ENCODE results near the gene GBP2. TPM values are rescaled to one million over a fixed set of nuclear protein-coding genes. Genes with fewer than 3 reads are reported as not detected.

The GBP2 gene
- polyA plus RNA-seq, 3 donors: 46.1 to 83.9 (median 74.1) TPM

GRCh38 chr1:89060091-89060490 lies 65.8 kb downstream of the GBP2 start:
- TF ChIP-seq CTCF (IDR thresholded peaks at IDR 0.05): no peak
- no peak overlapping the region for H3K9ac ChIP-seq (ENCODE audit: insufficient read depth, low read length, poor library complexity, severe bottlenecking)
- peaks cover 40 to 68% of the 10 kb centered on the region in 2 donors for H3K36me3 ChIP-seq (replicated peaks in 1 of 2; ENCODE audit: control insufficient read depth in 1 of 2, insufficient read depth in 2 of 2, low read length in 2 of 2)
- H3K4me1 ChIP-seq (ENCODE audit: control insufficient read depth in 1 of 2, insufficient read depth in 2 of 2, low read length in 2 of 2): peaks cover 9 to 30% of the 10 kb centered on the region in 2 donors
- H4K20me1 ChIP-seq (ENCODE audit: insufficient read depth, low read length): no peaks in the 10 kb centered on the region
- Mint-ChIP-seq H3K9me3 (no peaks in the 10 kb centered on the region), H3K27me3 (ENCODE audit: low read depth in 3 of 3) (peaks cover 0 to 1% (median 0%) of the 10 kb centered on the region in 3 donors), H3K27ac (no peak overlapping the region), H3K36me3 (peaks cover 50 to 70% of the 10 kb centered on the region in 2 donors), H3K4me3 (no peak overlapping the region), H3K4me1 (peaks cover 45% of the 10 kb centered on the region)
- peaks cover 13% of the 10 kb centered on the region for H3K79me2 ChIP-seq (ENCODE audit: insufficient read depth, low read length)
- no peak overlapping the region for H2AFZ ChIP-seq (ENCODE audit: insufficient read depth, low read depth, low read length, poor library complexity, severe bottlenecking)
- intact Hi-C loops (cut with micrococcal nuclease): no loop called here
- no CpG with 5 or more reads among the region's 5 CpGs for WGBS (ENCODE audit: insufficient coverage)
- H3K4me2 ChIP-seq (replicated peaks; ENCODE audit: extremely low read depth, low read length, poor library complexity, severe bottlenecking): no peak overlapping the region
- H3K4me3 ChIP-seq (replicated peaks in 1 of 3; ENCODE audit: low read depth in 2 of 3, low read length in 3 of 3): no peak overlapping the region
- no peak overlapping the region for H3K27ac ChIP-seq (ENCODE audit: low read depth in 1 of 2, low read length in 2 of 2)
- H3K9me3 ChIP-seq (replicated peaks in 1 of 2; ENCODE audit: control insufficient read depth in 1 of 2, insufficient read depth in 1 of 2, low read length in 2 of 2): no peaks in the 10 kb centered on the region
- no peaks in the 10 kb centered on the region for H3K27me3 ChIP-seq (ENCODE audit: control insufficient read depth in 2 of 2, insufficient read depth in 2 of 2, low read length in 2 of 2)
- no peak for DNase-seq

Other genes with a start within 250 kb of the GBP2 start
- gene GTF2B, start 234.5 kb downstream of the GBP2 start, polyA plus RNA-seq: 10 to 100 TPM; 26.9 to 46.1 (median 39.2) TPM
- 10 to 100 TPM; 16.2 to 24.3 (median 16.2) TPM for gene KYAT3, start 133.5 kb downstream of the GBP2 start, polyA plus RNA-seq
- gene RBMXL1, start 133.5 kb downstream of the GBP2 start, polyA plus RNA-seq: 1 to 10 TPM; 5.4 to 6.9 (median 6.9) TPM
- 10 to 100 TPM in 2 of 3 donors, 1 to 10 TPM in 1; 6.9 to 17.3 (median 12.4) TPM for gene GBP3, start 103.2 kb downstream of the GBP2 start, polyA plus RNA-seq
- 10 to 100 TPM; 19.5 to 35.2 (median 23.7) TPM for gene GBP1, start 60.9 kb downstream of the GBP2 start, polyA plus RNA-seq
- gene GBP7, start 49.9 kb upstream of the GBP2 start, polyA plus RNA-seq: not detected
- 10 to 100 TPM; 10.3 to 17.4 (median 13.0) TPM for gene GBP4, start 72.8 kb upstream of the GBP2 start, polyA plus RNA-seq
- gene GBP5, start 146.7 kb upstream of the GBP2 start, polyA plus RNA-seq: 10 to 100 TPM in 2 of 3 donors, 1 to 10 TPM in 1; 9.8 to 36.4 (median 16.9) TPM
- gene GBP6, start 237.9 kb upstream of the GBP2 start, polyA plus RNA-seq: not detected